Cardiac fibroblast (primary cell): ENCODE data around the gene TIFAB.

ENCODE experiments used
- DNase-seq, 2 donors: peaks; one replicate each; pipeline versions ENCODE4 v3.0.0 to v3.0.0-alpha.2; 2010; ENCODE audit warnings: low read depth in 2 of 2
- H3K4me3 ChIP-seq, 2 donors: replicated peaks in 1 of 2; 1 replicate in 1 of 2; 2 replicates in 1 of 2; pipeline ENCODE4 v1.5.1; 2011; ENCODE audit warnings: low read depth in 2 of 2, low read length in 2 of 2, mild to moderate bottlenecking in 2 of 2, moderate library complexity in 1 of 2
- TF ChIP-seq, protein P1 (sequence below): IDR thresholded peaks from one replicate; pipeline ENCODE4 v1.5.1; 2011; ENCODE audit warnings: low read depth, mild to moderate bottlenecking, low read length, inconsistent platforms

TIFAB gene

GRCh38 chr5:135491552-135492318 lies 39.6 kb upstream of the TIFAB start:
- TF ChIP-seq, protein P1, sequence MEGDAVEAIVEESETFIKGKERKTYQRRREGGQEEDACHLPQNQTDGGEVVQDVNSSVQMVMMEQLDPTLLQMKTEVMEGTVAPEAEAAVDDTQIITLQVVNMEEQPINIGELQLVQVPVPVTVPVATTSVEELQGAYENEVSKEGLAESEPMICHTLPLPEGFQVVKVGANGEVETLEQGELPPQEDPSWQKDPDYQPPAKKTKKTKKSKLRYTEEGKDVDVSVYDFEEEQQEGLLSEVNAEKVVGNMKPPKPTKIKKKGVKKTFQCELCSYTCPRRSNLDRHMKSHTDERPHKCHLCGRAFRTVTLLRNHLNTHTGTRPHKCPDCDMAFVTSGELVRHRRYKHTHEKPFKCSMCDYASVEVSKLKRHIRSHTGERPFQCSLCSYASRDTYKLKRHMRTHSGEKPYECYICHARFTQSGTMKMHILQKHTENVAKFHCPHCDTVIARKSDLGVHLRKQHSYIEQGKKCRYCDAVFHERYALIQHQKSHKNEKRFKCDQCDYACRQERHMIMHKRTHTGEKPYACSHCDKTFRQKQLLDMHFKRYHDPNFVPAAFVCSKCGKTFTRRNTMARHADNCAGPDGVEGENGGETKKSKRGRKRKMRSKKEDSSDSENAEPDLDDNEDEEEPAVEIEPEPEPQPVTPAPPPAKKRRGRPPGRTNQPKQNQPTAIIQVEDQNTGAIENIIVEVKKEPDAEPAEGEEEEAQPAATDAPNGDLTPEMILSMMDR, result no peak
- no peak overlapping the region for H3K4me3 ChIP-seq
- no peak for DNase-seq

GRCh38 chr5:135491038-135491551 lies 38.9 kb upstream of the TIFAB start:
- H3K4me3 ChIP-seq, result no peak overlapping the region
- TF ChIP-seq, protein P1, result no peak
- DNase-seq, result no peak

DNA sequence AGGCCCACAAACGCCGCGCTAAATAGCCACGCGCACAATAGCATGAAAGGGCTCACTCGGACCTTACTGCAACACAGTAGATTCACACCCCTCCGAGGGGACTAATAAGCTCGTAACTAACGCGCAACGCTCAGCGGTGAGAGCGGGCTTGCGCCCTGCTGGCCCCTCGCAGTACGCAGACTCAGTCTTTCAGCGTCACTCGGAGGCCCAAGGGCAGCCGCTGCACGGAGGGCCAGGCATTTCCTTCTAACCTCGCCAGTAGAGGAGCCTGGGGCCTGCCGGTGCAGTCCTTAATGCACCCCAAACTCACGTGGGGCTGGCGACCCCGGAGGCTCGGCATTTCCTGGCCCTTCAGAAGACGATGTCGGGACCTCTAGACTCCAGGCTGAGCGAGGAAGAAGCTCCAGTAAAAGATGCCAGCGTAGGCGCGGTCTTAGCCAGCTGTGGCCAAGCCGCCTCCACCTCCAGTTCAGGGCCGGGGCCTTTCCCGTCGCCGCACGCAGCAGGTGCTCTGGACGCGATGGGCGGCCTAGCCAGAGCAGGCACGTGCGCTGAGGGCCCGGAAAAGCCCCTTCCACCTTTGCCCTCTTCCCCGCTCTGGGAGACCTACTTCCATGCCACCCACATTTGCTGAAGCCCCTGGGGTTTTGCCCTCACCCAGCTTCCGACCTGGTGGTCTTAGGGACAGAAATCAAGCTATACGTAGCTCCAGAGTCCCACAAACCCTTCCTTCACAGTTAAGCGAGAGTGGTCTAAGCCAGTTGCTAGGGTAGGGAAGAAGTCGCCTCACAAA lies 38.3 kb upstream of the TIFAB start:
- TF ChIP-seq, protein P1, result no peak
- peak overlapping the region in 1 of 2 donors; percentile 21 for H3K4me3 ChIP-seq
- DNase-seq, result peak; percentile 8 to 20

- H3K4me3 ChIP-seq, result peak overlapping the region in 1 of 2 donors; percentile 21
- TF ChIP-seq, protein P1, result no peak
- peak in 1 of 2 donors; percentile 9 for DNase-seq
These were observed 37.5 kb upstream of the TIFAB start for GRCh38 chr5:135489466-135490244.

GRCh38 chr5:135488727-135489465 lies 36.7 kb upstream of the TIFAB start:
- H3K4me3 ChIP-seq, result peak overlapping the region; percentile 36
- DNase-seq, result peak; percentile 46 to 70
- TF ChIP-seq, protein P1, result no peak
